MM.1S (cell line): ENCODE data around the gene CNKSR3.

Experiments used
- CTCF ChIP-seq: fragments of 300-600 bp; sonication (generic); IDR thresholded peaks from 2 replicates; pipeline ENCODE4 v1.5.1; 2016; ENCODE audit warnings: antibody characterized with exemption, low read length, mixed read lengths
- EZH2 ChIP-seq: fragments of 300-600 bp; sonication (generic); optimal IDR thresholded peaks from 2 replicates; pipeline ENCODE3; 2017; ENCODE audit warnings: low read depth, mild to moderate bottlenecking, antibody characterized with exemption, low read length, mixed read lengths

DNA sequence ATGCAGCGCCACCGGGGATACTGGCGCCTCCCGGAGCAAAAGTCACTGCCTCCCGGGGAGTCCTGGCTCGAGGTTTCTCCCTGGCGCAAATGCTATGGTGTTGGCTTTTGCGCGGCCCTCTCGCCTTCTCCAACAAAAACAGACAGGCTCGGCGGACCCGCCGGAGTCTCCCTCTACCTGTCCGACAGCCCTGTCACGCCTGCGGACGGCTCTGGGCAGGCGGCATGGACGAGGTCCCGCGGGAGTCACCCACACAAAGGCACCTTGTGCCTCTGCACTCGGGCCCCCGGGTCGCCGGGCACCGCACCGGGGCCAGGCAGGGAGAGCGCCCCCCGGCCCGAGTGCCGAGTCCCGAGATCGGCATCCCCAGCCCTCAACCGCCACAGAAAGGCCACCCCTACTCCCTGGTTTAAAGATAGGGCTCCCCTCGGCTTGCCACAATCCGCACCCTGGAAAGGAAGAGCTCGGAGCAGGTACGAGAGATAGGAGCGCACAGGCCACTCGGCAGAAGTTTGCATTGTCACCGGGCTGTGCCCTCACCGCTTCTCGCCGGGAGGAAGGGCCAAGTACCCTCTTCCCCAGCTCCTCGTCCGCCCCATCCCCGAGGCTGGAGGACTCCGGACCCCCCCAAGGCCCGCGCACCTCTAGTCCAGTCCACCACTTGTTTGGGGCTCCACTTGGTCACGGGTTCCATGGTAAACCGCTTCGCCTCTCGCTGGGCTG is 903 bp downstream of the CNKSR3 start:
- TF ChIP-seq CTCF (no peak), EZH2 (no peak)
